PFSK-1 (cell line): ENCODE results near the gene TARDBP.

Experiments used
- TAF1 ChIP-seq: IDR thresholded peaks from 2 replicates; pipeline ENCODE4 v1.6.1; 2012; ENCODE audit warnings: low read length, control low read depth, borderline replicate concordance; ENCODE audit not compliant: insufficient read depth
- TF ChIP-seq, protein P1 (sequence below), 2 experiments: IDR thresholded peaks; 2 replicates each; pipeline versions ENCODE4 v1.6.1 to v1.8.0; 2011 to 2012; ENCODE audit warnings: low read depth in 2 of 2, low read length in 2 of 2, control low read depth in 1 of 2, inconsistent platforms in 1 of 2, mild to moderate bottlenecking in 1 of 2, moderate library complexity in 1 of 2; ENCODE audit not compliant: insufficient read depth in 1 of 2

DNA sequence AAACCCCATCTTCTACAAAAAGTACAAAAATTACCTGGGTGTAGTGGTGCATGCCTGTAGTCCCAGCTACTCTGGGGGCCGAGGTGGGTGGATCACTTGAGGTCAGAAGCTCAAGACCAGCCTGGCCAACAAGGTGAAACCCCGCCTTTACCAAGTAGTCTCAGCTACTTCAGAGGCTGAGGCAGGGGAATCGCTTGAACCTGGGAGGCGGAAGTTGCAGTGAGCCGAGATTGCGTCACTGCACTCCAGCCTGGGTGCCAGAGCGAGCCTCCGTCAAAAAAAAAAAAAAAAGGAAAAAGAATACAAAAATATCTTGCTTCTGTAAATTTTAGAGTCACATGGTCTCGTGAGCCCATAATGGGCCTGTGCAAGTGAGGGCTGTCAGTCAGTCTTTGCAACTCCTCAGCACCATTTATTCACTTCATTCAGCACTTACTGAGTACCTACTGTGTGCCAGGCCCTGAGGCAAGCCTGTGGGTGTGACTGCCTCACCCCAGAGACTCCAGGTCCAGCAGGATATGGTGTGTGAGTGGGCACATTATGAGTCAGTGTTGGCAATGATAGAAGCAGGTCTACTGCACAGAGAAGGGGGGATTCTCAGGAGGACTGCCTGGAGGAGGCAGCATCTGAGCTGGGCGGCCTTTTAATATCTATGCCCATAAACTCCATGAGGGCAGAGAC, 46.8 kb upstream of the TARDBP start:
- TF ChIP-seq, protein P1, sequence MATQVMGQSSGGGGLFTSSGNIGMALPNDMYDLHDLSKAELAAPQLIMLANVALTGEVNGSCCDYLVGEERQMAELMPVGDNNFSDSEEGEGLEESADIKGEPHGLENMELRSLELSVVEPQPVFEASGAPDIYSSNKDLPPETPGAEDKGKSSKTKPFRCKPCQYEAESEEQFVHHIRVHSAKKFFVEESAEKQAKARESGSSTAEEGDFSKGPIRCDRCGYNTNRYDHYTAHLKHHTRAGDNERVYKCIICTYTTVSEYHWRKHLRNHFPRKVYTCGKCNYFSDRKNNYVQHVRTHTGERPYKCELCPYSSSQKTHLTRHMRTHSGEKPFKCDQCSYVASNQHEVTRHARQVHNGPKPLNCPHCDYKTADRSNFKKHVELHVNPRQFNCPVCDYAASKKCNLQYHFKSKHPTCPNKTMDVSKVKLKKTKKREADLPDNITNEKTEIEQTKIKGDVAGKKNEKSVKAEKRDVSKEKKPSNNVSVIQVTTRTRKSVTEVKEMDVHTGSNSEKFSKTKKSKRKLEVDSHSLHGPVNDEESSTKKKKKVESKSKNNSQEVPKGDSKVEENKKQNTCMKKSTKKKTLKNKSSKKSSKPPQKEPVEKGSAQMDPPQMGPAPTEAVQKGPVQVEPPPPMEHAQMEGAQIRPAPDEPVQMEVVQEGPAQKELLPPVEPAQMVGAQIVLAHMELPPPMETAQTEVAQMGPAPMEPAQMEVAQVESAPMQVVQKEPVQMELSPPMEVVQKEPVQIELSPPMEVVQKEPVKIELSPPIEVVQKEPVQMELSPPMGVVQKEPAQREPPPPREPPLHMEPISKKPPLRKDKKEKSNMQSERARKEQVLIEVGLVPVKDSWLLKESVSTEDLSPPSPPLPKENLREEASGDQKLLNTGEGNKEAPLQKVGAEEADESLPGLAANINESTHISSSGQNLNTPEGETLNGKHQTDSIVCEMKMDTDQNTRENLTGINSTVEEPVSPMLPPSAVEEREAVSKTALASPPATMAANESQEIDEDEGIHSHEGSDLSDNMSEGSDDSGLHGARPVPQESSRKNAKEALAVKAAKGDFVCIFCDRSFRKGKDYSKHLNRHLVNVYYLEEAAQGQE (IDR thresholded peaks at IDR 0.05; ENCODE audit: insufficient read depth in 1 of 2, low read depth in 2 of 2, low read length in 2 of 2): no peak
- no peak for TF ChIP-seq TAF1
